ENCODE results near the gene SLC25A30.
"Not testable (repeated sequence)": the region's sequence is repeated elsewhere in the genome, so short reads cannot be mapped to it uniquely, and the experiment has no call there.

The SLC25A30 gene

GRCh38 chr13:45390348-45390747, 27.8 kb downstream of the SLC25A30 start:
- DNase-seq, result not testable (repeated sequence)

GRCh38 chr13:45388664-45389063, 29.5 kb downstream of the SLC25A30 start:
- no peak for DNase-seq

- not testable (repeated sequence) for DNase-seq
Measured at GRCh38 chr13:45386892-45387575, 31.1 kb downstream of the SLC25A30 start.

GRCh38 chr13:45385907-45386553, 32.1 kb downstream of the SLC25A30 start:
- DNase-seq, result no peak

- no peak for DNase-seq
Measured at GRCh38 chr13:45385320-45385719, 32.9 kb downstream of the SLC25A30 start.

GRCh38 chr13:45384474-45385174, 33.5 kb downstream of the SLC25A30 start:
- no peak for DNase-seq

- DNase-seq, result not testable (repeated sequence)
Measured at GRCh38 chr13:45382739-45383138, 35.4 kb downstream of the SLC25A30 start.

- DNase-seq, result no peak
Measured at GRCh38 chr13:45381196-45381595, 37.0 kb downstream of the SLC25A30 start.

- DNase-seq, result not testable (repeated sequence)
Measured at GRCh38 chr13:45380708-45381107, 37.5 kb downstream of the SLC25A30 start.

- DNase-seq, result not testable (repeated sequence)
Measured at GRCh38 chr13:45379516-45379915, 38.7 kb downstream of the SLC25A30 start.

- DNase-seq, result not testable (repeated sequence)
Measured at GRCh38 chr13:45378786-45379185, 39.4 kb downstream of the SLC25A30 start.

GRCh38 chr13:45377314-45377713, 40.9 kb downstream of the SLC25A30 start:
- DNase-seq, result not testable (repeated sequence)

- DNase-seq, result not testable (repeated sequence)
Measured at GRCh38 chr13:45376651-45377050, 41.5 kb downstream of the SLC25A30 start.

- no peak for DNase-seq
Measured at GRCh38 chr13:45374917-45375316, 43.3 kb downstream of the SLC25A30 start.

GRCh38 chr13:45373162-45373547, 45.0 kb downstream of the SLC25A30 start:
- no peak for DNase-seq

GRCh38 chr13:45372189-45373161, 45.7 kb downstream of the SLC25A30 start:
- no peak for DNase-seq

- DNase-seq, result no peak
Measured at GRCh38 chr13:45370922-45371406, 47.2 kb downstream of the SLC25A30 start.

- no peak for DNase-seq
Measured at GRCh38 chr13:45369116-45369515, 49.1 kb downstream of the SLC25A30 start.

- no peak for DNase-seq
Measured at GRCh38 chr13:45368571-45368970, 49.6 kb downstream of the SLC25A30 start.

- DNase-seq, result no peak
Measured at GRCh38 chr13:45368005-45368404, 50.2 kb downstream of the SLC25A30 start.

GRCh38 chr13:45367358-45367757, 50.8 kb downstream of the SLC25A30 start:
- no peak for DNase-seq

GRCh38 chr13:45365558-45365885, 52.7 kb downstream of the SLC25A30 start:
- DNase-seq, result no peak
